Measurements from ENCODE around the gene TPCN2. TPM values are rescaled to one million over a fixed set of nuclear protein-coding genes. Genes with fewer than 3 reads are reported as not detected.

The TPCN2 gene
- total and polyA plus RNA-seq, 2 of the 4 experiments (the other 2 are of a cell fraction) = 3.4 to 8.0 TPM

DNA sequence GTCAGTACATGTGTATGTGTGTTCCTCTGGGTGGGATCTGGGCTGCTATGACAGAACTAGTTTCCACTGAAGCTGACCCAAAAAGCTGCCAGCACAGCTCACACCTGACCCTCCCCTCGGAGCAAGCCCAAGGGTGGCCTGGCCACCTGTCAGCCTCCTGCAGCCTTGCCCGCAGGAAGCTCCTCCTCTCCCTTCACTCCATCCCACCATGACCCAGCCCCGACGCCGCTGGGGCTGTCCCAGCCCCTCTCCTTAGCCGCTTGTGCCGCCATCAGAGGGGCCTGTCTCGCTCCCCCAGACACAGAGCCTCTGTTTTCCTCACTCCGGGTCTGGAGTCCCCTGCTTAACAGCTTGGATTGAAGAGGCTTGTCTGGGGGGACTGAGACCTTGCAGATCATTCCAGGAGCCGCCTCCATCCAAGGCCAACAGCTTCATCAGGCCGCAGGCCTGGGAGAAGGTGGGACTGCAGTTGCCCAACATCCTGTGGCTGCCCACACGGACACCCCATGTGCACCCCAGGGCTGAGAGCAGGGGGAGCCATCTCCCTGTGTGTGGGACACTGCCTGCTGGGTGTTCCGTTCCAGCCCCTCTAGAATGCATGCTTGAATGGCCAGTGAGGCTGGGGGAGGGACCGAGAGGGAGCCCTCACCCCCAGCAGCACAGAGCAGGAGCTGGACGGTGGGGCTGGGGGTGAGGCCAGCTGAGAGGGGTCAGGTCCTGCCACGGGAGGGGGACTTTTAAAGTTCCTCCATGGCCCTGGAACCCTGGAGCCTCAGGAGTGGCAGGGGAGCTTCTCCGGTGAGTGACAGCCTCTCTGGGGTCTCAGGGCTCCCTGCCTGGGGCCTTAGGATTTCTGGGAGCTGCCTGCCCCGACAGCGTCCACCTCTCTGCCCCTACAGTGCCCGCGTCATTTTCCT, 36.4 kb upstream of the TPCN2 start:
- in situ Hi-C loops (cut with MboI; ENCODE audit: low sequenced_read_pairs) (no loop called here), intact Hi-C loops (cut with micrococcal nuclease) (loop anchor here (1.0 to 5.0 kb wide), 5 partner anchors 32 to 631 kb away; partner anchors contain the start of gene CPT1A), dilution Hi-C loops (cut with HindIII; ENCODE audit: low sequenced_read_pairs, unreplicated experiment) (no loop called here)
- ChIA-PET POLR2A (ENCODE audit: unreplicated experiment) (interaction anchor here (0.8 kb wide), 1 partner anchor 66 kb away, joined by 7 read pairs; no protein-coding TSS in a partner anchor), CTCF (interaction anchor here (0.6 to 2.5 kb wide), 5 partner anchors 12 to 1275 kb away, joined by 3 to 11 read pairs (median 4); no protein-coding TSS in a partner anchor)
- peak overlapping the region; percentile 90 for H3K18ac ChIP-seq (ENCODE audit: low read depth, low read length)
- H2BK15ac ChIP-seq (ENCODE audit: low read depth, low read length) = peak overlapping the region; percentile 88; the same call in 2 of the 3 replicates
- peak overlapping the region; percentile 96 for H2BK120ac ChIP-seq (ENCODE audit: low read depth, low read length)
- H3K4me2 ChIP-seq (ENCODE audit: low read depth, low read length) = peak overlapping the region; percentile 90
- H3K23ac ChIP-seq (ENCODE audit: low read depth, low read length) = peak overlapping the region; percentile 91
- peak overlapping the region; percentile 98 for H2AK5ac ChIP-seq (ENCODE audit: low read depth, low read length)
- peak overlapping the region; percentile 92 for H3K56ac ChIP-seq (ENCODE audit: extremely low read depth, insufficient read depth, low read length)
- peaks cover 18 to 49% of the 10 kb centered on the region in 2 experiments; a peak in 3 of 4 replicates for H3K79me1 ChIP-seq (ENCODE audit: low read depth in 1 of 2, low read length in 2 of 2)
- peak overlapping the region; percentile 68 for H3K4me3 ChIP-seq (ENCODE audit: insufficient read depth, low read depth, low read length)
- H4K5ac ChIP-seq (ENCODE audit: low read depth, low read length) = peak overlapping the region; percentile 80
- H3K9me3 ChIP-seq (ENCODE audit: control insufficient read depth, insufficient read depth, low read length) = no peaks in the 10 kb centered on the region
- H3K4ac ChIP-seq (ENCODE audit: low read depth, low read length) = peak overlapping the region; percentile 98
- peaks cover 18% of the 10 kb centered on the region for H3K9me1 ChIP-seq (ENCODE audit: insufficient read depth, low read length)
- peak overlapping the region; percentile 97 for H2BK5ac ChIP-seq (ENCODE audit: low read depth, low read length, poor library complexity, severe bottlenecking)
- peak; percentile 57 for DNase-seq
- no TSS peak for BruUV-seq (replicated peaks)
- peak overlapping the region; percentile 99 for H3K27ac ChIP-seq (ENCODE audit: insufficient read depth, low read length)
- 27% methylated on average over 3 of the region's 21 CpGs; no CpG with 5 or more reads in 1 of the 2 experiments for whole genome bisulfite sequencing, 2 experiments (ENCODE audit: extremely low coverage in 2 of 2, insufficient read length in 1 of 2)
- H3K4me1 ChIP-seq (ENCODE audit: control insufficient read depth, insufficient read depth, low read length) = peaks cover 48% of the 10 kb centered on the region
- H3K27me3 ChIP-seq (ENCODE audit: control insufficient read depth, insufficient read depth, low read length) = no peaks in the 10 kb centered on the region
- peak overlapping the region; percentile 100 for H2AK9ac ChIP-seq (replicated peaks; ENCODE audit: low read depth, low read length, poor library complexity)
- peak overlapping the region; percentile 70; the same call in 1 of the 2 replicates for H2BK20ac ChIP-seq (ENCODE audit: low read depth, low read length)
- peak overlapping the region; percentile 70 to 89 for H4K8ac ChIP-seq (ENCODE audit: low read depth in 2 of 2, low read length in 2 of 2)
- ATAC-seq (ENCODE audit: low read depth) = peak; percentile 1; the same call in 1 of the 2 replicates
- H3K9ac ChIP-seq (ENCODE audit: low read depth, low read length) = peak overlapping the region; percentile 95
- H3K14ac ChIP-seq (replicated peaks; ENCODE audit: low read depth, low read length) = peak overlapping the region; percentile 99
- peaks cover 7% of the 10 kb centered on the region for H3K36me3 ChIP-seq (ENCODE audit: control insufficient read depth, insufficient read depth, low read length)
- peak overlapping the region; percentile 89 for H2AFZ ChIP-seq (replicated peaks; ENCODE audit: low read length, poor library complexity)
- H4K20me1 ChIP-seq (ENCODE audit: insufficient read depth, low read length) = peaks cover 8% of the 10 kb centered on the region
- H4K91ac ChIP-seq (ENCODE audit: insufficient read depth, low read depth, low read length) = peak overlapping the region; percentile 92
- TF ChIP-seq, protein P1, sequence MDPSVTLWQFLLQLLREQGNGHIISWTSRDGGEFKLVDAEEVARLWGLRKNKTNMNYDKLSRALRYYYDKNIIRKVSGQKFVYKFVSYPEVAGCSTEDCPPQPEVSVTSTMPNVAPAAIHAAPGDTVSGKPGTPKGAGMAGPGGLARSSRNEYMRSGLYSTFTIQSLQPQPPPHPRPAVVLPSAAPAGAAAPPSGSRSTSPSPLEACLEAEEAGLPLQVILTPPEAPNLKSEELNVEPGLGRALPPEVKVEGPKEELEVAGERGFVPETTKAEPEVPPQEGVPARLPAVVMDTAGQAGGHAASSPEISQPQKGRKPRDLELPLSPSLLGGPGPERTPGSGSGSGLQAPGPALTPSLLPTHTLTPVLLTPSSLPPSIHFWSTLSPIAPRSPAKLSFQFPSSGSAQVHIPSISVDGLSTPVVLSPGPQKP (IDR thresholded peaks at IDR 0.05; ENCODE audit: borderline replicate concordance, low read depth, low read length) = no peak
- TF ChIP-seq BHLHE40 (IDR thresholded peaks at IDR 0.05; ENCODE audit: low read depth, low read length) (no peak), MAZ (IDR thresholded peaks at IDR 0.05; ENCODE audit: borderline replicate concordance, low read depth, low read length) (peak; percentile 19; the same call in 1 of the 2 replicates), CTCF (conservative IDR thresholded peaks at IDR 0.05; ENCODE audit: low read depth, low read length) (0 out of 2 replicates have a peak, but pooled peaks have one; percentile 15), RCOR1 (IDR thresholded peaks at IDR 0.05; ENCODE audit: insufficient replicate concordance, low read length) (no peak), POLR2A (IDR thresholded peaks at IDR 0.05; ENCODE audit: low read depth, low read length) (no peak), SMC3 (IDR thresholded peaks at IDR 0.05; ENCODE audit: low read depth, low read length) (no peak), NFE2L2 (IDR thresholded peaks at IDR 0.05; ENCODE audit: low read depth, low read length) (no peak), CEBPB (IDR thresholded peaks at IDR 0.05; ENCODE audit: low read depth, low read length) (peak; percentile 82), MAFK (IDR thresholded peaks at IDR 0.05; ENCODE audit: low read depth, low read length) (no peak), MXI1 (IDR thresholded peaks at IDR 0.05; ENCODE audit: borderline replicate concordance, low read depth, low read length) (peak; percentile 36; the same call in 1 of the 2 replicates)
- TF ChIP-seq, protein P2, sequence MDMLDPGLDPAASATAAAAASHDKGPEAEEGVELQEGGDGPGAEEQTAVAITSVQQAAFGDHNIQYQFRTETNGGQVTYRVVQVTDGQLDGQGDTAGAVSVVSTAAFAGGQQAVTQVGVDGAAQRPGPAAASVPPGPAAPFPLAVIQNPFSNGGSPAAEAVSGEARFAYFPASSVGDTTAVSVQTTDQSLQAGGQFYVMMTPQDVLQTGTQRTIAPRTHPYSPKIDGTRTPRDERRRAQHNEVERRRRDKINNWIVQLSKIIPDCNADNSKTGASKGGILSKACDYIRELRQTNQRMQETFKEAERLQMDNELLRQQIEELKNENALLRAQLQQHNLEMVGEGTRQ (IDR thresholded peaks at IDR 0.05; ENCODE audit: low read depth, low read length) = no peak

Data from IMR-90 (cell line).